Hematopoietic multipotent progenitor cell treated with erythropoietin and hydrocortisone succinate and interleukin-3 and kit ligand, for 8 days (in vitro differentiated cells): ENCODE measurements around the gene SCP2.

ENCODE experiments used
- DNase-seq: peaks from one replicate; pipeline ENCODE4 v3.0.0-alpha.2; 2015

SCP2 gene, protein sequence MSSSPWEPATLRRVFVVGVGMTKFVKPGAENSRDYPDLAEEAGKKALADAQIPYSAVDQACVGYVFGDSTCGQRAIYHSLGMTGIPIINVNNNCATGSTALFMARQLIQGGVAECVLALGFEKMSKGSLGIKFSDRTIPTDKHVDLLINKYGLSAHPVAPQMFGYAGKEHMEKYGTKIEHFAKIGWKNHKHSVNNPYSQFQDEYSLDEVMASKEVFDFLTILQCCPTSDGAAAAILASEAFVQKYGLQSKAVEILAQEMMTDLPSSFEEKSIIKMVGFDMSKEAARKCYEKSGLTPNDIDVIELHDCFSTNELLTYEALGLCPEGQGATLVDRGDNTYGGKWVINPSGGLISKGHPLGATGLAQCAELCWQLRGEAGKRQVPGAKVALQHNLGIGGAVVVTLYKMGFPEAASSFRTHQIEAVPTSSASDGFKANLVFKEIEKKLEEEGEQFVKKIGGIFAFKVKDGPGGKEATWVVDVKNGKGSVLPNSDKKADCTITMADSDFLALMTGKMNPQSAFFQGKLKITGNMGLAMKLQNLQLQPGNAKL

DNA sequence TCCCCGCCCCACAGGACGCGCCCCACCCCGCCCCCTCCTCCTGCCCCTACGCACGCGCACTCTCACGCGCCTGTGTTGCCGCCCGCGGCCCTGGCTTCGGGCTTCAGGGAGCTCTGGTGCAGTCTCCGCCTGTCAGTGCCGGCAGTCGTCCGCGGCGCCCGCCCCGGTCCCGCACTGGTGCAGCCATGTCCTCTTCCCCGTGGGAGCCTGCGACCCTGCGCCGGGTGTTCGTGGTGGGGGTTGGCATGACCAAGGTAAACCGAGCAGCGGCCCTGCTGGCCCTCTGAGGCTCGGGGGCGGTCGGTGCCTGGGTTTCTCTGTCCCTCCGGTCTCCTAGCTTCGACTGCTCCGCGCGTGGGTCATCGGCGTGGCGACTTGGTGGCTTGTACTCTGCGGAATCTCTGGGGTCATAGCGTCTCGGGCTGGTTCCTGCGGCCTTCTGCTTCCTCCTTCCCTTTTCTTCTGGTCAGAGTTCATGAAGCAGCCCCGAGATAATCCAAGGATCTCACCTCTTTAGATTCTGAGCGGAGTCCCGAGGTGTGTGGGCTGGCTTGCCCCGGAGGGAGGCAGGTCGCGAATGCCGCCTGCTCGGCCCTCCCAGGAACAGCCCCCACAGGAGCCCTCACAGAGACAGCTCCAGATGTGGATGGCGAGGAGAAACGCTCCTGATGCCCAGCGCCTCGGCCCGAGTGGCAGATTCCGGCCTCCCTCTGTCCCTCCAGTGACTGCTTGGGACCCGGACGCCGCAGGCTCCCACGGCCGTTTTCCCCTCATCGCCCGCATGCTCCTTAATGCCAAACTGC, at the start of gene SCP2:
TSS of gene SCP2 (plus strand) at position 65 of the 803 bp plus-strand sequence. CDS start at position 186, 121 bp downstream.
- DNase-seq: peak; percentile 62

DNA sequence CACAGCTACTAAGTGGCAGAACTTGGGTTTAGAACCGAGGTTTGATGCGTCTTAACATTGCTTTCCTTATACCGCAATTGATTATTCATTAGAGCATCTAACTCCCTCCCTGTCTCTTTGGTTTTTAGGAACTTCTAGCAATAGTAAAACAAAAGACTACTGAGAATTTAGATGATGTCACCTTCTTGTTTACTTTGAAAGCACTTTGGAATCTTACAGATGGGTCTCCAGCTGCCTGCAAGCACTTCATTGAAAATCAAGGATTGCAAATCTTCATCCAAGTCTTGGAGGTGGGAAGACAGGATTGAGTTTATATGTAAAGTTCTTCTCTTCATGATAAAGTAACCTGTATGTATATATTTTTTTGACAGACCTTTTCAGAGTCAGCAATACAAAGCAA, 49.5 kb upstream of the SCP2 start:
- no peak for DNase-seq

DNA sequence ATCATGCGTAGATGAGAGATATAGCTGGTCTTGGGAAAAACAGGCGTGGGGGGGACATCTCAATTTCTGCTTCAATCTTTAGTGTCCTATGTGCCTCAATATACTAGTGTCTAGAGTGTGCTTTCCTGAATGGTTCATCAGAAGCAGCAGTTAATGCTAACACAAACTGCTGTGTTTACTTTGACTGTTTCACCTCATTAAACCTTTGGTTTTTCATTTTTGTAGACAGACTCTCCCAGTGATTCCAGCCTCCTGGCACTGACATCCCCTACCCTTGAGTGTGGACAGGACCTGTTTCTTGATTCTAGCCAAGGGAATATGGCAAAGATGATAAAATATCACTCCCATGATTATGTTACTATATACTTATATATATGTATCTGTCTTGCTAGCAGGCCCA, 46.9 kb upstream of the SCP2 start:
- no peak for DNase-seq

DNA sequence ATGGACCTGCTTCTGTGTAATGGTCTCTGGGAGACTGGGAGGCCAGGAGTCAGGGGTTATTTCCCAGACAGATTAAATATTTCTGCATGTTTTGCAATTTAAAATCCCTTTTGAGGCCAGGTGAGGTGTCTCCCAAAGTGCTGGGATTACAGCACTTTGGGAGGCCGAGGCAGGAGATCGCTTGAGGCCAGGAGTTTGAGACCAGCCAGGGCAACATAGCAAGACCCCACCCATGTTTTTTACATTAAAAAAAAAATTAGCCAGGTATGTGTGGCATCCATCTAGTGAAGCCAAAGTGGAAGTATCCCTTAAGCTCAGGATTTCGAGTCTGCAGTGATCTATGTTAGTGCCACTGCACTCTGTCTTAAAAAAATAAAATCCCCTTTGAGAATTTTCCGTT, 39.6 kb upstream of the SCP2 start:
- DNase-seq: no peak

DNA sequence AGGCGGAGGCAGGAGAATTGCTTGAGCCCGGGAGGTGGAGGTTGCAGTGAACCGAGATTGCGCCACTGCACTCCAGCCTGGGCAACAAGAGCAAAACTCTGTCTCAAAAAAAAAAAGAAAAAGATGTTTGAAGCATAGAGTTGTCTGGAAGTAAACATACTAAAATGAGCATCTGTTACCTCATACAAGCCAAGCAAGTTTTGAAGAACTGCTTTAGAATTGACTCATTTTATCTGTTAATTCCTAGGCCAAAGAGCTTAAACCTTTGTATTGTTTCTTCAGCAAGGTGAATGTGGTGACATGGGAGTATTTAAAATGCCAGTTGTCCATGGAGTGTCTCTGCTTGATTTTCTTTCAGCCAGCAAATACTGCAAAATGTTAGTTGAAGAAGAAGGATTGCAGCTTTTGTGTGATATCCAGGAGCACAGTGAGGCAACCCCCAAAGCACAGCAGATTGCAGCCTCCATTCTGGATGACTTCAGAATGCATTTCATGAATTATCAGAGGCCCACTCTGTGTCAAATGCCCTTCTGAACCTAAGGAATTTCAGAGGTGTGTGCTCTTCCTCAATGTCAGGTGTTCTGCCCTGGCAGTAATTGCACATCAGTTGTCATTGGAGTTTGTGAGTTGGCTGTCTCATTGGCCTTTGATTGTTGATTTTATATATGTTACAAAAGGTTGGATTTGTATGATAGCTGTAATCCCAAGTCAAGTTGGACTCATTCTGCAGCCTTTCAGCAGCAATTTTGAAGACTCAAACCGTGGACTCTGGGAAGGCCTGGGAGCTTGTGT, 34.5 kb upstream of the SCP2 start:
- no peak for DNase-seq

DNA sequence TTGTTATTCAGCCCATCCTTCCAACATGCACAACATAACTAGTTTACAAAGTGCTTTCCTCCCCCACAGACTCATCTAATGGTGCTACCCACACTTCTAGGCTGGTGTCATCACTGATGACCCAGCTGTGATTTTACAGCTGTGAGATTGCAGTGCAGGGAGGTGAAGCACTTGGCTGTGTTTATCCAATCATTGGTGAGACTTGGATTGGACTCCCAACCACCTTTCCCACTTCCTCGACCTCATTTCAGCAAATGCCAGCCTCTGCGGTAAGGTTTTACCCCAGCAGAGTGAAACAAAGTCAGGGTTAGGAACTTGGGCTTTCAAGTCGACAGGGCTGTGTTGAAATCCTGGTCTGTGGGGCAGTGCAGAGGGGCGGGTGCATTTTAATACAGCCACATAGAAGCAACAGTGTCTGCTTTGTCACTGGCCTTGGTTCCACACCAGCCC, 27.6 kb upstream of the SCP2 start:
- no peak for DNase-seq

DNA sequence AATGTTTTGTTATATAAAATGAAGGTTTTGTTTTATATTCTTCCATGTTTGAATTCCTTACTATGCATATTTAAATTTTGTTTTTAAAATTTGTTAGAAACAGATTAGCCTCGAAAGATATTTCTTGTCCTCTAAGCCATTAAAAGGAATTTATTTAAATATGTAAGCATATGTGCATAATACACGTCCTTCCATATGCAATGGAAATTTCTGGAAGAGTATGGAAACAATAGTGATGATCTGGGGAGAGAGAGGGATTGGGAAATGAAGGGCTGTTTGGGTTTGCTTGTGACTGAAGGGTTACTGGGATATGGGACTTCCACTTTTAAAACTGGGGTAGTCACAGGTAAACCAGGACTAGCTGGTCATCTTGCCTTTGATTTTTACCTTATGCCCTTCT, 26.7 kb upstream of the SCP2 start:
- DNase-seq: no peak

DNA sequence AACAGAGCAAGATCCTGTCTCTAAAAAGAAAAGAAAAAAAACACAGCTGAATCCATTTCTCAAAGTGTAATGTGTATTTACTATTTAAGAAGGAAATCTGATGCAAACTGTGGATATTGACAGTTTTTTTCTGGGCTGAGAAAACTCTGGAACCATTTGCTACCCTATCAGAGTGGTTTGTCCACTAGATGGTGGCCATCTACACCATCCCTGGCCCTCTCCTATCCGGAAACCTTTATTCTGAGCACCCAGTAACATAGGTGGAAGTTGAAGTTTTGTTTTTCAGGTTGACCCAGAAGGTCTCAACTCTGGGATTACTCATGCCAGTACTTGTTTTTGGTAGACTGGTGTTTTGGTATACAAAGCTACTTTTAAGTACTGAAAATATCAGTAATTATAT, 25.7 kb upstream of the SCP2 start:
- no peak for DNase-seq

DNA sequence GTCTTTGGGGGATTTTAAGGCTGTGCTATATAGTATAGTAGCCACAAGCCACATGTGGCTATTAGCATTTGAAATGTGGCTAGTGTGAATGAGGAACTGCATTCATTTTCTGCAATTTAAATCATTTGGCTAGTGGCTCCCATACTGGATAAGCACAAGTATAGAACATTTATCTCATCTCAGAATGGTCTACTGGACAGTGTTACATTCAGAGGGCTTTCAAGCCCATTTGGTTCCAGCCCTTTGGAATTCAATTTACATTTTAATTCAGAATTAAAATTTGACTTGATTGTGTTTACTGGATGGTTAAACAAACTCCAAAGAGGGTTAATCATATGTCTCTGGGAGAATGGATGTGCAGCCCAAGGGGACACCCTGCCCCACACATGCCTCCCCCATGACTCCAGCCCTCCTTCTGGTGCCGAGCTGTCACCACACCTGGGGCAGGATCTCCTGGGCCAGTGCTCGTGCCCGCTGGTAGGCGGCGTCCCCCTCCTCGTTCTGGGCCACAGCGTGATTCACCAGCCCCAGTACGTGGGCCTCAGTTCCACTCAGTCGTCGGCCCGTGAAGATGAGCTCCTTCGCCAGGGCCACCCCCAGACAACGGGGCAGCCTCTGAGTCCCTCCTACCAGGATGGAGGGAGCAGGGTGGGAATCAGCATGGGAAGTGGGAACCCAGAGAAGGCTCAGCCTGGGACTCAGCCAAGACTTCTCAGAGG, 22.7 kb upstream of the SCP2 start:
- no peak for DNase-seq

DNA sequence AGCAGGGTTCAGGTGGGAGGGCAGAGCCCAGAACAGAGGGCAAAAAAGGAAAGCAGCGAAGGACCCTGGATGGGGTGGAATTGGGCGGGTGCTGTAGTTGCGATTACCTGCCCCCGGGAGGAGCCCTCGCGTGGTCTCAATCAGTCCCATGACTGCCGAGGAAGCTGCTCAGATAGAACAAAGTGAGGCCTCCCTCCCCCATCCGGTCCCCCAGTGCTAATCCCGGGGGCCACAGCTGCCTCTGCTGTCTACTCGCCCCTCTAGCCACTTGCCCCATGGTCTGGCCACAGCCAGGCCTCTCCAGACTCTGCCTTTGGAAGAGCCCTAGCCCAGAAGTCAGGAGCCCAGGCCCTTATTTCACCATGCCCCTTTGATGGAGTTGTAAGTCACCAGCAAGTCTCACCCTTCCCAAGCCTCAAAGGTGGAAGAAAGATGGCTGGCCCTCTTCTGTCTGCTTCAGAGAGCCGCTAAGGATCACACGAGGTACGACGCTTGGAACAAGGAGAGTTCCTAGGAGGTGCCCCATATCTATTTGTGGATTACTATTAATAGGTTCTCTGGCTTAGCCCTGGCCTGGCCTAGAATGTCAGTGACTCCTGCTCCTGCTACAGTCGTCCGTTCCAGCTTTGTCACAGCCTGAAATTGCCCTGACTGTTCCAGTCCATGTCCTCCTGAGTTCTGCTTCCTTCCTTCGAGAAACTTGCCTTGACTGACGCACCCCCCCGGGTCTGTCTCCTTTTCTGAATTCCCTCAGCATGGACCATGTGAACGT, 22.0 kb upstream of the SCP2 start:
- peak; percentile 34 for DNase-seq

DNA sequence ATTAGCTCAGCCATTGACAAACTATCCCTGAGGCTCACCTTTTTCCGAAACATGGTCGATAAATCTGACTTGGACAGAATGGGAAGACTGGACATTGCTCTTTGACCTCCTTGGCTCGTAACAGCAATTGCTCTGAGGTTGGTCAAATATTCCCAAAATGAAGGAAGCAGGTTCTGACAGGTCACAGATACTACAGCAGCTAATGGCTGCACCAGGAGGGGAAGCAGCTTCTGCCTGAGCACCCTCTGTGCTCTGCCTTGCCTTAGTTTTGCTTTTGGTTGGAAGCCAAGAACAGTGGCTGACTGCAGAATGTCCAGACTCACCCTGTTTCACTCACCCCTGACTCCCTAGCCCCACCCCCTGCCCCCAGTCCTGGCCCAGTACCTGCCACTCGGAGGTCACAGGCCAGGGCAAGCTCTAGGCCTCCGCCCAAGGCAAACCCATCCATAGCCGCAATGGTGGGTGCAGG, 20.9 kb upstream of the SCP2 start:
- DNase-seq: no peak

DNA sequence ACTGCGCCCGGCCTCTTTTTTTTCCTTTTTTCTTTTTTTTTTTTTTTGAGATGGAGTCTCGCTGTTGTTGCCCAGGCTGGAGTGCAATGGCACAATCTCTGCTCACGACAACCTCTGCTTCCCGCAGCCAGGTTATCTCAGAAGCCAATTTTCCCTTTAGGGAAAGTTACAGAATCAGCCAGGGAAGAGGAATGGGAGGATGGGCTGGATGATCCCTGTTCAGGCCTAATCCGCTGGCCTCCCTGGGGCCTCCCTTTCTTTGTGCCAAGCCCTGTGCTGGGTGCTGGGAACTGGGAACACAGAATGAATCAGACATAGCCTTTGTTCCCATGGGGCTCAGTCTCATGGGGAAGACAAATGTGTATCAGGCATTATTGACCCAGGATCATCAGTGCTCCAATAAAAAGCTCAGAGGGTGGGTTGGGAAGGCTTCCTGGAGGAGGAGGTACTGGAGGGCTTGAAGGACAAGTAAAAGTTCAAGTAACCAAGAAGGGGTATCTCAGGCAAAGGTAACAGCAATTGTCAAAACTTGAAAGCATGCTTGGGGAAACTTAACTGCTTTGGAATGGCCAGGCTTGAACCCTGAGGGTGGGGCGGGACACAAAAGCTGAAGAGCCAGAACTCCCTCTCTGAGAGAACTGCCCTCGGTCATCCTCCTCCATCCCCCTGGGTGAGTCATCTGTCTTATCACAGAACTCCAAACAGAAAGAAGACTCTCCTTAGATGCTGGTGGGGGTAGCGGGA, 19.8 kb upstream of the SCP2 start:
- no peak for DNase-seq

DNA sequence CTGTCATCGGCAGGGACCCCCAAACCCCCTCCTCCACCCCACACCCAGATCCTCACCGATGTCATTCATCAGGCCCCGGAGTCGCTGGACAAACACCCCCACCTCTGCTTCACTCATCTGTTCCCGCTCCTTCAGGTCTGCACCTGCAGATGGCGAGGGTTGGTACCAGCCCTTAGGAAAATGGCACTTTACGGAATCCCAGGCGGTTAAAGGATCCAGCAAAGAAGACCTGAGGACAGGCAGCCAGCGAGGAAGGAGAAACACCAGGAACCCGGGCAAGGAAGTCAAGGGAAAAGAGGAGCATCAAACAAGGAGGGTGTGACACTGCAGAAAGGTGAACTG, 19.3 kb upstream of the SCP2 start:
- DNase-seq: no peak

DNA sequence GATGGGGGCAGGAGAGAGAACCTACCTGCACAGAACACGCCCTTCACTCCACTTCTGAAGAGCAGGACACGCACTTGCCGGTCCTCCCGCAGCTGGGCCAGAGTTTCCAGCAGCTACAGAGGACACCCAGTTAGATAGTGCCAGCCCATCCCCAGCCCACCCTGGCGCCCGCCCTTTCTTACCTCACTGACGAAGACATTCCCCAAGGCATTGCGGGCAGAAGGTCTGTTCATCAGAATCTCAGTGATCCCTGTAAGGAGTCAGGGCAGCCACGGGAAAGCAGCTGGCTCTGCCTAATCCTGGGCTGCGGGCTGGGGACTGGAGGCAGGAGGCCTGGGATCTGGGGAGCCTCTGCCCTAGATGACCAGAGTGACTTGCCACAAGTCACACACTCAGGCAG, 15.5 kb upstream of the SCP2 start:
- no peak for DNase-seq

DNA sequence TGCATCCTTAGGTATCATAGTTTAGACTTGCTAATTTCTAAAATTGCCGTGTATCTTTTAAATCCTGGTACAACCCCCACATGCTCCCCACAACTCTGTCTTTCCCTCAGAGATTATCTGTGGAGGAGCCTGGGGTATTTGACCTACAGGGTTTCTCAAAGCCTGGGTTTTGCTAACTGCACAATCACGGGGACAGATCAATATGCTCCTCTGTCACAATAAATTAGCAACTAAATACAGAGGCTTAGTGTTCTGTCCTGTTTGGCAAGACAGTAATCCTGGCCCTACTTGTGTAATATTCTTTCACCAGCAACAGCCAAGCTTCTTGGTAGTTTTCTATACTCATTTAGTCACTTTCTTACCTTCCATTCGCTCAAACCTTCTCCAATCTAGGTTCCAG, 14.1 kb upstream of the SCP2 start:
- no peak for DNase-seq

DNA sequence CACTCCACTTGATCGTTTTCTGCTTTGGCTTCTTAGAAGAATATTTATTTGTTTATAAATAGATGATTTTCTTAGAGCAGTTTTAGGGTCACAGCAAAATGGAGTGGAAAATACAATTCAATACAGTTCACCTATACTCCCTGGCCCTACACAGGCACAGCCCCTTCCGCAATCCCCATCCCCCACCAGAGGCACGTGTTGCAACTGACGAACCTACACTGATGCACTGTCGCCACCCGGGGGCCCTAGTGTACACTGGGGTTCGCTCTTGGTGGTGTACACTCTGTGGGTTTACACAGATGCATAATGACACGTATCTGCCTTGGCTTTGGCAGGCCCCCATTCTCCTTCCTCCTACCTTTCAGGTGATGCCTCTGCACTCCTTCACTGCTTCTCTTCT, 13.5 kb upstream of the SCP2 start:
- DNase-seq: no peak

DNA sequence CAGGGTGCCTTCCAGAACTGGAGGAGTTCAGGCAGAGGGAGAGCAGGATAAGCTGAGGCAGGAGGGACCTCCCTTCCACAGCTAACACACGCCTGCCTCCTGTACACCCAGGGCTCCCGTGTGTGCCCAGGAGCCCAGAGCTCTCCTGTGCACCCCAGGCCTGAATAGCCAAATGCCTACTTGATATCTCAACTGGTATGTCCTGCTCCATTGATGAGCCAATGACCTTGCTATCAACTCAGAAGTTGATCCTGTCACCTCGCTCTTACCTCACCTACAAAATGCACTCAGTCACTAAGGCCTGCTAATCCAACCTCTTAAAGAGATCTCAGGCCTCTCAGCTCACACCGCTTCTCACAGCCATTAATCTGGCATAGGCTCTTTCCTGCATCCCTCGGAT, 12.6 kb upstream of the SCP2 start:
- DNase-seq: no peak

DNA sequence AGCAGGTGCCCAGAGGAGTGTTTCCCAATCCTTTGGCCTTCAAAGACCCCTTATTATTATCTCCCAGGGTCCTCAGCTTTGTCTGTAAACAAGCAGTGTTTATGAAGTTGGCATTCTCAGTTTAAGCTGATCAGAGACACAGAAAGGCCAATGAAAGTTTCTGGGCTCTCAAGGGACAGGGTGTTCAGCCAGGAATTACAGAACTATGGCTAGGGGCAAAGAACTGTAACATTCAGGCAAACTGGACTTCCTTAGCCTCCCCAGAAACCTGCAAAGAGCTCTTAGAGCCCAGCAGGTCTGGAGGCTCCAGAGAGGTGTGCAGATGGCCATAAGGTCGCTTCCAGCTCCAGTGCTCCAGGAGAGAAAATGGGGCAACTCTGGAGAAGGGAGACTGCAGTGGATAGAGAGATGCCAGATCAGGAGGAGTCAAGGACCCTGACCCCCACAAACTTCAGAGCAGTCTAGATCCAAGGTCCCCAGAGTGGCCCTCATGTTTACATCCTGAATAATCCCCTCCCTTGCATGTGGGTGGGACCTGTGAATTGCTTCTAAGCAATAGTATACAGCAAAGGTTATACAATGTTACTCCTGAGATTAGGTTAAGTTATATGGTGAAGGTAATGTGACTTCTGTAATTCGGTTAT, 11.7 kb upstream of the SCP2 start:
- no peak for DNase-seq

DNA sequence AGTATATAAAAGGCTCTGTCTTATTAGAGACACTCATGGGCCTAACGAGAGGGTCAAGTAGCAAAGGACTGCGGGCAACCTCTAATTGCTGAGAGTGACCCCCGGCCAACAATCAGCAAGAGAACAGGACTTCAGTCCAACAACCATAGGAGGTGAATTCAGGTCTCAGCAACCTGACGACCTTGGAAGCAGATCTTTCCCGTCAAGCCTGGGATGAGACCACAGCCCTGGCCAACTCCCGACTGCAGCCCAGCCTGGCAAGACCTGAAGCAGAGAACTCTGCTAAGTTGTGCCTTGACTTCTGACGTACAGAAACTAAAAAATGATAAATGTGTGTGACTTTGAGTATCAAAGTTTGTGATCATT, 11.2 kb upstream of the SCP2 start:
- DNase-seq: no peak

DNA sequence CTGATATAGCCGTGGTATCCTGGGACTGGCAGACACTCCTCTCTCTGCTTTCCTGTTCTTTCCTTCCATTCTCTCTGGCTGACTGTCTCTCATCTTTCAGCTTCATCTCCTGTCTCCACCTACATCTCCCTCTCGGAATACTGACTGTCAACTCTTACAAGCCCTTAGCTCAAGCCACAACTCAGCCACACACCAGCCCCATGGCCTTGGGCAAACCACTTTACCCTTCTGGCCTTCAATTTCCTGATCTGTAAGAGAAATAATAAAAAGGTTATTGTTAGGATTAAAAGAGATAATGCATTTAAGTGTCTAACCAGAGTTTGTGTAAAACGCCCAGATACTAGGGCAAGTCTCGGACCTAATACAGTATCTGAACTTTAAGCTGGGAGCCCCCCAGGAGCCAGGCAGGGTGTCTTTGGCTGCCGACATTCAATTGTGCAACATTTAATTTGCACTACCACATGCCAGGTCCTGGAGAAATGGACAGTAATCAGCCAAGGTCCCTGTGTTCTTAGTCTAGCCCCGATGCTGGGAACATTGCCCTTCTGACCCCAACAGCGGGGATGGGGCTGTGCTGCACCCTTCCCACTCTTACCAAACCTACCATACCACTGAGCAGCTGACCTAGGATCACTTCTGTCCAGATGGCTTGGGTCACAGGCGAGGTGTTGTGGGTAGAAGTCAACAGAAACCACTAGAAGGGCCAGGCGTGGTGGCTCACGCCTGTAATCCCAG, 10.7 kb upstream of the SCP2 start:
- no peak for DNase-seq
